ENCODE measurements around the gene AP2B1. TPM values are rescaled to one million over a fixed set of nuclear protein-coding genes. Genes with fewer than 3 reads are reported as not detected.

AP2B1 gene
- 36.3 TPM for polyA plus RNA-seq

GRCh38 chr17:35587074-35587961, at the start of gene AP2B1:
TSS of gene AP2B1 (plus strand) at chr17:35587322. CDS start at chr17:35594031, 6,709 bp downstream.
- peaks cover 2% of the 10 kb centered on the region for H3K27me3 Mint-ChIP-seq
- peak within 1 kb of the TSS; percentile 83 to 98 (median 98) for H3K27ac Mint-ChIP-seq
- H3K36me3 Mint-ChIP-seq, result peaks cover 6% of the 10 kb centered on the region
- H3K4me1 Mint-ChIP-seq, result peaks cover 15 to 30% (median 27%) of the 10 kb centered on the region in 3 donors
- H3K4me3 Mint-ChIP-seq, result peak within 1 kb of the TSS; percentile 89 to 99 (median 98)
- no peaks in the 10 kb centered on the region for H3K9me3 Mint-ChIP-seq

DNA sequence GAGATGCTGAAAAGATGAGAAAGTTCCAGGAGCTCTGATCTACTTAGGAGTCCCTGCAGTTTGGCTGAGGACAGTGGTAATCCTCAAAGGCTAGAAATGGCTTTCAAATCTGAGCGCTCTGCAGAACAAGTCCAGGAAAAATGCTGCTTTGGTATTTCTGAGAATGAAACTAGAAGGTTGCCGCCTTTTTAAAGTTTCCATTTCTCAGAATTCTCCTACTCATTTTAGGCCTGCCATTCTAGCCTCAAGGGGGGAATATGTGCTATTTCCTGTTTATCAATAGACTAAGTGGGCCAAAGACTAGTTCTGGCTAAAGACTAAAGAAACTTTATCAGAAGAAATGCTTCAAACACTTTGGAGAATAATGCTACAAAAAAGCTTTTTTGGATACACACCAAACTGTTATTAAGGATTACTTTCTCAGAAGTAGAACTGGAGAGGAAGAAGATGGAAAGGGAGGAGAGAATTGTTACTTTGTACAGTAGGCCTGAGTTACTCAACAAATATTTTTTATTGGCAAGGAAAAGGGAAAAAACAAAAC, 49.5 kb upstream of the AP2B1 start, which contains the start of gene SLFN12L:
Gene SLFN12L (minus strand): TSS at position 78 of the 541 bp plus-strand sequence. CDS start 15,314 bp downstream, outside the sequence.
- Mint-ChIP-seq H3K9me3 (no peaks in the 10 kb centered on the region), H3K4me1 (peaks cover 33 to 47% (median 35%) of the 10 kb centered on the region in 3 donors), H3K36me3 (peaks cover 3% of the 10 kb centered on the region), H3K27me3 (no peaks in the 10 kb centered on the region), H3K4me3 (peak within 1 kb of the TSS; percentile 54 to 91 (median 83)), H3K27ac (peak within 1 kb of the TSS; percentile 65 to 84 (median 75))

GRCh38 chr17:35539659-35540026, 47.5 kb upstream of the AP2B1 start:
- H3K9me3 Mint-ChIP-seq, result no peaks in the 10 kb centered on the region
- peak overlapping the region; percentile 48 to 94 (median 82) for H3K4me3 Mint-ChIP-seq
- peak overlapping the region; percentile 8 to 76 (median 22) for H3K27ac Mint-ChIP-seq
- H3K4me1 Mint-ChIP-seq, result peaks cover 34 to 52% (median 38%) of the 10 kb centered on the region in 3 donors
- no peaks in the 10 kb centered on the region for H3K27me3 Mint-ChIP-seq
- peaks cover 3% of the 10 kb centered on the region for H3K36me3 Mint-ChIP-seq

GRCh38 chr17:35540589-35541404, 46.3 kb upstream of the AP2B1 start:
- peak overlapping the region; percentile 89 to 96 (median 93) for H3K4me3 Mint-ChIP-seq
- peaks cover 34 to 50% (median 38%) of the 10 kb centered on the region in 3 donors for H3K4me1 Mint-ChIP-seq
- peak overlapping the region; percentile 63 to 92 (median 91) for H3K27ac Mint-ChIP-seq
- peaks cover 3% of the 10 kb centered on the region for H3K36me3 Mint-ChIP-seq
- no peaks in the 10 kb centered on the region for H3K9me3 Mint-ChIP-seq
- H3K27me3 Mint-ChIP-seq, result no peaks in the 10 kb centered on the region

DNA sequence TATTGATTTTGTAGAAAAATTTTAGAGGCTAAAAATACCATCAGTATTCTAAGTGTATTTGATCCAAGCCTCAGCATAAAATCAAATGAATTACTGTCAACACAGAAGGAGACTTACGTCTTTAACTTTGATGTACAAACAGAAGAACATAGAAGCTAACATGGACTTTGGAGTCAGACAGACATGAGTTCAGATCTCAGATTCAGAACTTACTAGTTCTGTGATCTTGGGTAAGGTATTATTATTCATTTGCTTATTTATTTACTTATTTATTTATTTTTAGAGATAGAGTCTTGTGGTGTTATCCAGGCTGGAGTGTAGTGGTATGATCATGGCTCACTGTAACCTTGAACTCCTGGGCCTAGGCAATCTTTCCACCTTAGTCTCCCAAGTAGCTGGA, 45.7 kb upstream of the AP2B1 start:
- H3K27ac Mint-ChIP-seq, result peak overlapping the region in 2 of 3 donors; percentile 63 to 92
- H3K4me3 Mint-ChIP-seq, result peak overlapping the region; percentile 89 to 96 (median 93)
- peaks cover 37 to 51% (median 40%) of the 10 kb centered on the region in 3 donors for H3K4me1 Mint-ChIP-seq
- H3K36me3 Mint-ChIP-seq, result peaks cover 3% of the 10 kb centered on the region
- no peaks in the 10 kb centered on the region for H3K27me3 Mint-ChIP-seq
- no peaks in the 10 kb centered on the region for H3K9me3 Mint-ChIP-seq

DNA sequence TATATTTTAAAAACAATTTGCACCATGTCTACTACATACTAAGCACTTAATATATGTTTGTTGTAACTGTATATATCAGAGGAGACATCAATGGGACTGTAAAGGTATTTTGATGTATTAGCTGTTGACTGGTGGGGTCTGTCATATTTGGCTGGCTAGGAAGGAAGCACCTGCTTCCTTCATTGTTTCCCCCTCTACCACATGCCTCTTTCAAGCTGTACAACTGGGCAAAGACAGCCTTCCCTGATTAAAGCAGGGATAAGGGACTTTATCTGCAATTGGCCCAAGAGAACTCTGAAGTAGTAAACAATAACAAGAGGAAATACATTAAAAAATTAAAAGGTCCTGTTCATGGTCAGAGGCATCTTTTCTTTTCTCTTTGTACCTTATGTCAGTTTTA, 44.1 kb upstream of the AP2B1 start:
- H3K27ac Mint-ChIP-seq, result no peak overlapping the region
- H3K4me3 Mint-ChIP-seq, result peak overlapping the region in 2 of 4 donors; percentile 57 to 66
- peaks cover 30 to 43% (median 30%) of the 10 kb centered on the region in 3 donors for H3K4me1 Mint-ChIP-seq
- H3K27me3 Mint-ChIP-seq, result no peaks in the 10 kb centered on the region
- H3K36me3 Mint-ChIP-seq, result peaks cover under 1% of the 10 kb centered on the region
- no peaks in the 10 kb centered on the region for H3K9me3 Mint-ChIP-seq

GRCh38 chr17:35543856-35544255, 43.3 kb upstream of the AP2B1 start:
- no peak overlapping the region for H3K27ac Mint-ChIP-seq

DNA sequence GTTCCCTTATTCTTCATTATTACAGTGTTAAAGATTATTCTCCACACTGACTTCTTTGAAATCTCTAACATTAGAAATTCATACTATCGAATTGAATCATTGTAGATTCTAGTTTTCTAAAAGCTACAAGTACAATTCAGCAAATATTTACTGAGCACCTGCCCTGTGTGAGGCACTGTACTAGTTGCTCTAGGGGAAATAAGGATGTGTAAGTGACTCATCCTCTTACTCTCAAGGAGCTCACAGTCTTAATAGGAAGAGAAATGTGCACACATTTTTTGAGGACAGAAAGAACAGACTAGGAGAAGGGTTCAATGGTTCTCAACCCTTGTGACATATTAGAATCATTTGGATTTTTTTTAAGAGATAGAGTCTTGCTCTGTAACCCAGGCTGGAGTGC, 42.0 kb upstream of the AP2B1 start:
- peak overlapping the region in 1 of 4 donors; percentile 23 for H3K4me3 Mint-ChIP-seq
- no peaks in the 10 kb centered on the region for H3K9me3 Mint-ChIP-seq
- H3K36me3 Mint-ChIP-seq, result no peaks in the 10 kb centered on the region
- H3K4me1 Mint-ChIP-seq, result peaks cover 14 to 27% (median 17%) of the 10 kb centered on the region in 3 donors
- no peaks in the 10 kb centered on the region for H3K27me3 Mint-ChIP-seq
- H3K27ac Mint-ChIP-seq, result no peak overlapping the region

More at GRCh38 chr17:35543856-35544255, 43.3 kb upstream of the AP2B1 start:
- Mint-ChIP-seq H3K4me1 (peaks cover 24 to 37% (median 25%) of the 10 kb centered on the region in 3 donors), H3K4me3 (no peak overlapping the region), H3K36me3 (no peaks in the 10 kb centered on the region), H3K9me3 (no peaks in the 10 kb centered on the region), H3K27me3 (no peaks in the 10 kb centered on the region)

- Mint-ChIP-seq H3K9me3 (no peaks in the 10 kb centered on the region), H3K36me3 (no peaks in the 10 kb centered on the region), H3K27ac (peak overlapping the region in 1 of 3 donors; percentile 11), H3K4me3 (no peak overlapping the region), H3K4me1 (peaks cover 10 to 20% (median 15%) of the 10 kb centered on the region in 3 donors), H3K27me3 (no peaks in the 10 kb centered on the region)
These were observed 40.6 kb upstream of the AP2B1 start for GRCh38 chr17:35546487-35546886.

GRCh38 chr17:35548208-35548810, 38.8 kb upstream of the AP2B1 start:
- H3K4me1 Mint-ChIP-seq, result peaks cover 6 to 11% (median 8%) of the 10 kb centered on the region in 3 donors
- H3K36me3 Mint-ChIP-seq, result no peaks in the 10 kb centered on the region
- H3K4me3 Mint-ChIP-seq, result no peak overlapping the region
- H3K9me3 Mint-ChIP-seq, result no peaks in the 10 kb centered on the region
- no peak overlapping the region for H3K27ac Mint-ChIP-seq
- no peaks in the 10 kb centered on the region for H3K27me3 Mint-ChIP-seq

DNA sequence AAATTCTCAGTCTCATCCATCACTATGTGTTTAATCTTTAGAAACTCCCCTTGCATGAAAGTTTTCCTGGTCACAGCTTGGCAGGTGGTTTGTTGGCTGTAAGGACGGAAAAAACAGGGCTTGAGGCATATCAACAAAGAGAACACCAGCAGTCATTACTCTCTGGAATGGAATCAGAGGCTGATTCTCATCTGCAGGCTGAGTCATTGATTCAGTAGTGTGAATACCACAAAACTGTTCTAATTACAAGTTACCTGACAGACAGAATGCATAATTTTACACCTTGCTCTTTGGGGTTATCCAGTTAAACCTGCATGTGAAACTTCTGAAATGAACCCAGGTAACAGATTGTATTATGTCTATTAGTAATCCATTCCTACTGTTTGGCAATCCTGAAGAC, 38.1 kb upstream of the AP2B1 start:
- H3K4me1 Mint-ChIP-seq, result peaks cover 6 to 8% (median 7%) of the 10 kb centered on the region in 3 donors
- H3K27ac Mint-ChIP-seq, result no peak overlapping the region
- H3K27me3 Mint-ChIP-seq, result no peaks in the 10 kb centered on the region
- no peaks in the 10 kb centered on the region for H3K36me3 Mint-ChIP-seq
- no peaks in the 10 kb centered on the region for H3K9me3 Mint-ChIP-seq
- H3K4me3 Mint-ChIP-seq, result no peak overlapping the region

DNA sequence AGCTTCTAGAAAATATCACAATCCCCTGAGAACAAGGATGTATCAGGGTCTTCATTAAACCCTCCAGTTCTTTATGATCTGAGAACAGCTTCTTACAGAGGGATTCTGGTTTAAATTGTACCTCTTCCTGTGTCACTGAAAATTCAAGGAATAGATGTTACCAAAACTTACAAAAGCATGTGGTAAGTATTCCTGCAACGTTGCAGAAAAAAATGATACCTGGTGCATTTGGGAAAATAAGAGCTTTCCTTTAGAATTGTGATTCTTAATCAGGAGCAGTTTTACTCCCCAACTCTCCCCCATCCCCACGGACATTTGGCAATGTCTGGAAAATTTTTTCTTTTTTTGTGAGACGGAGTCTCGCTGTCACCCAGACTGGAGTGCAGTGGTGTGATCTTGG, 33.8 kb upstream of the AP2B1 start:
- Mint-ChIP-seq H3K9me3 (no peaks in the 10 kb centered on the region), H3K27me3 (peaks cover 9% of the 10 kb centered on the region), H3K4me3 (no peak overlapping the region), H3K27ac (no peak overlapping the region), H3K4me1 (peaks cover 0 to 2% (median 0%) of the 10 kb centered on the region in 3 donors), H3K36me3 (no peaks in the 10 kb centered on the region)

DNA sequence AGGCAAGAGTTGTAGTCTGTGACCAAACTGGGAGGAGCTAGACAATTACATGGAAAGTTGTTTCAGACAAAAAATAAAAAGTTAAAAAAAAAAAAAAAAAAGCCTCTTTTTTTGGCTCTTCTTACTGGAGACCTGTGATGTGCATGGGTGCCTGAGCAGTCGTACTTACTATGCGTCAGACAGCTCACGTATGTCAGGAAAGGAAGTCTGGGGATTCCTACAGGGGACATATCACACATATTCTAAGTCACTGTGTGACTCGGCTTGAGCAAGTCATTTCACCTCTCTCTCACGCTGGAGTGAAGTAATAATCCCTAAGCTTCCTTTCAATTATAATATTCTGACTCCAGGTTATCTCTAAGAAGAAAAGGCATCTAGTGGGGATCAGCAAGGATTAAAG, 32.5 kb upstream of the AP2B1 start:
- Mint-ChIP-seq H3K36me3 (no peaks in the 10 kb centered on the region), H3K4me3 (no peak overlapping the region), H3K27ac (no peak overlapping the region), H3K27me3 (peaks cover 19% of the 10 kb centered on the region), H3K9me3 (no peaks in the 10 kb centered on the region), H3K4me1 (peaks cover 0 to 2% (median 0%) of the 10 kb centered on the region in 3 donors)

- H3K27ac Mint-ChIP-seq, result no peak overlapping the region
- no peaks in the 10 kb centered on the region for H3K36me3 Mint-ChIP-seq
- peaks cover 23% of the 10 kb centered on the region for H3K27me3 Mint-ChIP-seq
- peaks cover 0 to 2% (median 0%) of the 10 kb centered on the region in 3 donors for H3K4me1 Mint-ChIP-seq
- no peaks in the 10 kb centered on the region for H3K9me3 Mint-ChIP-seq
- H3K4me3 Mint-ChIP-seq, result no peak overlapping the region
These were observed 31.4 kb upstream of the AP2B1 start for GRCh38 chr17:35555691-35556090.

Measured in IgD-negative memory B cell (primary cell).